ENCODE measurements around the gene C1GALT1. TPM values are rescaled to one million over a fixed set of nuclear protein-coding genes. Genes with fewer than 3 reads are reported as not detected.
"Not testable (repeated sequence)": the region's sequence is repeated elsewhere in the genome, so short reads cannot be mapped to it uniquely, and the experiment has no call there.

The C1GALT1 gene
- total and polyA plus RNA-seq, 2 donors (not counting 3 experiments of a cell fraction or from before 2014, with no cell fraction given), result 18.3 to 31.1 TPM

DNA sequence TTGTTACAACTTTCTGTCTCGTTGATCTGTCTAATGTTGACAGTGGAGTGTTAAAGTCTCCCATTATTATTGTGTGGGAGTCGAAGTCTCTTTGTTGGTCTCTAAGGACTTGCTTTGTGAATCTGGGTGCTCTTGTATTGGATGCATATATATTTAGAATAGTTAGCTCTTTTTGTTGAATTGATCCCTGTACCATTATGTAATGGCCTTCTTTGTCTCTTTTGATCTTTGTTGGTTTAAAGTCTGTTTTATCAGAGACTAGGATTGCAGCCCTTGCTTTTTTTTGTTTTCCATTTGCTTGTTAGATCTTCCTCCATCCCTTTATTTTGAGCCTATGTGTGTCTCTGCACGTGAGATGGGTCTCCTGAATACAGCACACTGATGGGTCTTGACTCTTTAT lies 17.2 kb downstream of the C1GALT1 start:
- H3K4me1 ChIP-seq (ENCODE audit: control insufficient read depth, extremely low read depth, insufficient read depth, low read length); H2AFZ ChIP-seq (ENCODE audit: low read depth, low read length); H3K36me3 ChIP-seq (ENCODE audit: control insufficient read depth in 2 of 2, extremely low read depth in 1 of 2, insufficient read depth in 2 of 2, low read length in 2 of 2); H3K9me1 ChIP-seq (replicated peaks; ENCODE audit: control insufficient read depth, extremely low read depth, insufficient read depth, low read length); H3K9ac ChIP-seq (replicated peaks; ENCODE audit: extremely low read depth, insufficient read depth, low read length); POLR2A ChIA-PET; BruUV-seq (replicated peaks); H3K9me3 ChIP-seq (replicated peaks; ENCODE audit: control insufficient read depth, insufficient read depth, low read length); DNase-seq (ENCODE audit: low read depth, low spot score); intact Hi-C loops (cut with micrococcal nuclease); dilution Hi-C loops (cut with MboI; ENCODE audit: extremely low pct_ligation_motif_present, low sequenced_read_pairs); H3K27me3 ChIP-seq (ENCODE audit: control insufficient read depth in 2 of 2, insufficient read depth in 2 of 2, low read length in 2 of 2); H4K20me1 ChIP-seq (replicated peaks; ENCODE audit: control insufficient read depth, extremely low read depth, insufficient read depth, low read length); H3K27ac ChIP-seq (ENCODE audit: insufficient read depth, low read depth, low read length); CTCF ChIA-PET; FAIRE-seq; H3K4me2 ChIP-seq (ENCODE audit: insufficient read depth, low read length); H3K4me3 ChIP-seq (replicated peaks in 1 of 3; ENCODE audit: insufficient read depth in 1 of 3, low read depth in 1 of 3, low read length in 3 of 3): not testable (repeated sequence)
- H3K79me2 ChIP-seq (ENCODE audit: control insufficient read depth, insufficient read depth, low read length), result peaks cover 53% of the 10 kb centered on the region

DNA sequence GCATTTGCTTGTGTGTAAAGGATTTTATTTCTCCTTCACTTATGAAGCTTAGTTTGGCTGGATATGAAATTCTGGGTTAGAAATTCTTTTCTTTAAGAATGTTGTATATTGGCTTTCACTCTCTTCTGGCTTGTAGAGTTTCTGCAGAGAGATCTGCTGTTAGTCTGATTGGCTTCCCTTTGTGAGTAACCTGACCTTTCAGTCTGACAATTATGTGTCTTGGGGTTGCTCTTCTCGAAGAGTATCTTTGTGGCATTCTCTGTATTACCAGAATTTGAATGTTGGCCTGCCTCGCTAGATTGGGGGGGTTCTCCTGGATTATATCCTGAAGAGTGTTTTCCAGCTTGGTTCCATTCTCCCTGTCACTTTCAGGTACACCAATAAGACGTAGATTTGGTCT lies 17.9 kb downstream of the C1GALT1 start:
- H3K36me3 ChIP-seq (ENCODE audit: control insufficient read depth in 2 of 2, extremely low read depth in 1 of 2, insufficient read depth in 2 of 2, low read length in 2 of 2); H3K9me3 ChIP-seq (replicated peaks; ENCODE audit: control insufficient read depth, insufficient read depth, low read length); H3K27me3 ChIP-seq (ENCODE audit: control insufficient read depth in 2 of 2, insufficient read depth in 2 of 2, low read length in 2 of 2); H3K4me1 ChIP-seq (ENCODE audit: control insufficient read depth, extremely low read depth, insufficient read depth, low read length); intact Hi-C loops (cut with micrococcal nuclease); DNase-seq (ENCODE audit: low read depth, low spot score); H4K20me1 ChIP-seq (replicated peaks; ENCODE audit: control insufficient read depth, extremely low read depth, insufficient read depth, low read length); FAIRE-seq; dilution Hi-C loops (cut with MboI; ENCODE audit: extremely low pct_ligation_motif_present, low sequenced_read_pairs); H3K4me3 ChIP-seq (replicated peaks in 1 of 3; ENCODE audit: insufficient read depth in 1 of 3, low read depth in 1 of 3, low read length in 3 of 3); CTCF ChIA-PET; BruUV-seq (replicated peaks); H3K9me1 ChIP-seq (replicated peaks; ENCODE audit: control insufficient read depth, extremely low read depth, insufficient read depth, low read length); H2AFZ ChIP-seq (ENCODE audit: low read depth, low read length); POLR2A ChIA-PET; H3K9ac ChIP-seq (replicated peaks; ENCODE audit: extremely low read depth, insufficient read depth, low read length); H3K27ac ChIP-seq (ENCODE audit: insufficient read depth, low read depth, low read length); H3K4me2 ChIP-seq (ENCODE audit: insufficient read depth, low read length): not testable (repeated sequence)
- peaks cover 52% of the 10 kb centered on the region for H3K79me2 ChIP-seq (ENCODE audit: control insufficient read depth, insufficient read depth, low read length)

Data from endothelial cell of umbilical vein (primary cell).